Ishikawa (cell line): ENCODE results near the gene YES1.

Experiments
- CEBPB ChIP-seq: IDR thresholded peaks from 2 replicates; pipeline ENCODE4 v1.6.1; 2012
- CREB1 ChIP-seq: IDR thresholded peaks from 2 replicates; pipeline ENCODE4 v1.6.1; 2012; ENCODE audit warnings: low read depth
- EGR1 ChIP-seq: IDR thresholded peaks from 2 replicates; pipeline ENCODE4 v1.6.1; 2012
- EP300 ChIP-seq: IDR thresholded peaks from 2 replicates; pipeline ENCODE4 v1.6.1; 2012; ENCODE audit warnings: borderline replicate concordance
- FOXM1 ChIP-seq: IDR thresholded peaks from 2 replicates; pipeline ENCODE4 v1.6.1; 2012; ENCODE audit warnings: low read depth, borderline replicate concordance
- MAX ChIP-seq: IDR thresholded peaks from 2 replicates; pipeline ENCODE4 v1.6.1; 2012
- NFIC ChIP-seq: IDR thresholded peaks from 2 replicates; pipeline ENCODE4 v1.6.1; 2012
- RAD21 ChIP-seq: IDR thresholded peaks from 2 replicates; pipeline ENCODE4 v1.6.1; 2012; ENCODE audit warnings: low read depth
- REST ChIP-seq: IDR thresholded peaks from 2 replicates; pipeline ENCODE4 v1.6.1; 2012; ENCODE audit warnings: low read depth, mild to moderate bottlenecking
- TAF1 ChIP-seq: IDR thresholded peaks from 2 replicates; pipeline ENCODE4 v1.6.1; 2012; ENCODE audit warnings: low read depth, mild to moderate bottlenecking
- TCF12 ChIP-seq: IDR thresholded peaks from 2 replicates; pipeline ENCODE4 v1.6.1; 2012; ENCODE audit warnings: low read depth
- TEAD4 ChIP-seq: IDR thresholded peaks from 2 replicates; pipeline ENCODE4 v1.6.1; 2012
- USF1 ChIP-seq: IDR thresholded peaks from 2 replicates; pipeline ENCODE4 v1.6.1; 2012
- YY1 ChIP-seq: IDR thresholded peaks from 2 replicates; pipeline ENCODE4 v1.6.1; 2012; ENCODE audit warnings: low read depth
- ZBTB7A ChIP-seq: IDR thresholded peaks from 2 replicates; pipeline ENCODE4 v1.6.1; 2012; ENCODE audit warnings: low read depth

The YES1 gene

GRCh38 chr18:725646-726045 is 86.4 kb downstream of the YES1 start:
- TF ChIP-seq EP300, result no peak
- no peak for TF ChIP-seq FOXM1

GRCh38 chr18:723541-724080 is 88.4 kb downstream of the YES1 start:
- TF ChIP-seq YY1 (no peak), TEAD4 (no peak), MAX (no peak), RAD21 (no peak), TAF1 (no peak), CEBPB (no peak)

- TF ChIP-seq CEBPB (no peak), REST (no peak), MAX (no peak), TAF1 (no peak), EGR1 (no peak), ZBTB7A (no peak), CREB1 (no peak), NFIC (no peak), RAD21 (no peak), FOXM1 (no peak)
These were observed 95.0 kb downstream of the YES1 start for GRCh38 chr18:717003-717402.

GRCh38 chr18:715626-716025 is 96.4 kb downstream of the YES1 start:
- no peak for TF ChIP-seq RAD21
- no peak for TF ChIP-seq EGR1
- no peak for TF ChIP-seq EP300
- TF ChIP-seq NFIC, result no peak
- TF ChIP-seq REST, result no peak
- TF ChIP-seq TEAD4, result no peak
- no peak for TF ChIP-seq USF1
- TF ChIP-seq ZBTB7A, result no peak
- TF ChIP-seq MAX, result no peak
- TF ChIP-seq YY1, result no peak
- TF ChIP-seq TCF12, result no peak
- no peak for TF ChIP-seq CEBPB
- TF ChIP-seq CREB1, result no peak
- TF ChIP-seq FOXM1, result no peak

- TF ChIP-seq NFIC, result no peak
- no peak for TF ChIP-seq RAD21
- TF ChIP-seq FOXM1, result no peak
- no peak for TF ChIP-seq REST
- no peak for TF ChIP-seq TCF12
- TF ChIP-seq EP300, result no peak
- TF ChIP-seq ZBTB7A, result no peak
- no peak for TF ChIP-seq CREB1
These were observed 98.9 kb downstream of the YES1 start for GRCh38 chr18:713135-713490.
